CD4-positive, alpha-beta memory T cell (primary cell): ENCODE results near the gene AOPEP. TPM values are rescaled to one million over a fixed set of nuclear protein-coding genes. Genes with fewer than 3 reads are reported as not detected.
A peak's percentile ranks its signal among the peaks of the same experiment; 100 is the strongest.

ENCODE experiments used
- CTCF ChIA-PET: fragments of 350-600 bp; sonication (Branson Sonifier 250); formaldehyde crosslinking; loops from one replicate; lab custom pipeline; 2021; ENCODE audit warnings: inconsistent platforms; ENCODE audit not compliant: partially characterized antibody; lab: Charles Lee
- POLR2A ChIA-PET: fragments of 350-600 bp; sonication (Branson Sonifier 250); formaldehyde crosslinking; loops from one replicate; lab custom pipeline; 2021; ENCODE audit not compliant: partially characterized antibody; lab: Charles Lee
- DNase-seq, 5 donors: peaks; one replicate each; pipeline versions ENCODE4 v3.0.0 to v3.0.0-alpha.2; 2020 to 2022; ENCODE audit warnings: mixed read lengths in 1 of 5
- H3K27ac ChIP-seq: one replicate; pipeline ENCODE4 v1.7.0; 2013; ENCODE audit warnings: low read depth, low read length
- H3K27me3 ChIP-seq: 2 replicates; pipeline ENCODE4 v1.7.0; 2013; ENCODE audit warnings: mild to moderate bottlenecking, low read length, moderate library complexity; ENCODE audit not compliant: insufficient read depth
- H3K36me3 ChIP-seq: 2 replicates; pipeline ENCODE4 v1.7.0; 2013; ENCODE audit warnings: mild to moderate bottlenecking, low read length, moderate library complexity; ENCODE audit not compliant: insufficient read depth
- H3K4me1 ChIP-seq: 2 replicates; pipeline ENCODE4 v1.7.0; 2013; ENCODE audit warnings: mild to moderate bottlenecking, low read length, moderate library complexity; ENCODE audit not compliant: insufficient read depth
- H3K4me3 ChIP-seq, 2 donors: one replicate each; pipeline ENCODE4 v1.7.0; 2013; ENCODE audit warnings: low read length in 2 of 2, mild to moderate bottlenecking in 1 of 2
- H3K9me3 ChIP-seq, 2 donors: one replicate each; pipeline ENCODE4 v1.7.0; 2013; ENCODE audit warnings: low read length in 2 of 2, control low read depth in 1 of 2; ENCODE audit not compliant: control insufficient read depth in 1 of 2
- H3K27ac Mint-ChIP-seq, 7 donors: one replicate each; pipeline ENCODE4 v1.8.0; 2020 to 2021; ENCODE audit warnings: mixed read lengths in 7 of 7, mild to moderate bottlenecking in 6 of 7, inconsistent platforms in 3 of 7, moderate library complexity in 3 of 7
- H3K27me3 Mint-ChIP-seq, 2 donors: one replicate each; pipeline ENCODE4 v1.8.0; 2020 to 2021; ENCODE audit warnings: mixed read lengths in 2 of 2
- H3K36me3 Mint-ChIP-seq, 2 donors: one replicate each; pipeline ENCODE4 v1.8.0; 2020 to 2021; ENCODE audit warnings: mixed read lengths in 2 of 2, inconsistent platforms in 1 of 2, mild to moderate bottlenecking in 1 of 2
- H3K4me1 Mint-ChIP-seq, 4 donors: one replicate each; pipeline ENCODE4 v1.8.0; 2020 to 2021; ENCODE audit warnings: mixed read lengths in 4 of 4, mild to moderate bottlenecking in 1 of 4
- H3K4me3 Mint-ChIP-seq, 8 donors: one replicate each; pipeline ENCODE4 v1.8.0; 2020 to 2021; ENCODE audit warnings: mixed read lengths in 8 of 8, mild to moderate bottlenecking in 7 of 8, moderate library complexity in 6 of 8, inconsistent platforms in 3 of 8
- H3K9me3 Mint-ChIP-seq, 8 donors: one replicate each; pipeline ENCODE4 v1.8.0; 2020 to 2021; ENCODE audit warnings: mixed read lengths in 8 of 8, mild to moderate bottlenecking in 5 of 8, inconsistent platforms in 3 of 8, moderate library complexity in 1 of 8
- intact Hi-C: fragments of 100-400 bp; cut with micrococcal nuclease; formaldehyde crosslinking; loops from one replicate; pipeline ENCODE4 v1.15.1; 2023
- polyA plus RNA-seq, 2 donors: library from polyadenylated mRNA; unstranded; fragments of 300-500 nt; fragmentation: Illumina TruSeq; gene quantifications; one replicate each; pipeline ENCODE4 v1.2.3, GENCODE V29; 2021
- total RNA-seq, 2 experiments: library from RNA; stranded (reverse); gene quantifications; one replicate each; pipeline ENCODE4 v1.2.3, GENCODE V29; 2021

Gene AOPEP
- total and polyA plus RNA-seq, 4 experiments from 2014 or later = 3.1 to 11.7 (median 7.6) TPM

- intact Hi-C loops = loop anchor here (5.0 kb wide), 2 partner anchors 228 to 1688 kb away; partner anchors contain the start of gene ZNF367
- CTCF ChIA-PET = no interaction called here
- Mint-ChIP-seq H3K4me1 (peaks cover 12 to 24% (median 17%) of the 10 kb centered on the region in 4 donors), H3K4me3 (no peak overlapping the region), H3K27me3 (no peaks in the 10 kb centered on the region), H3K27ac (peak overlapping the region in 2 of 7 donors; percentile 31 to 36), H3K36me3 (peaks cover 0 to 8% of the 10 kb centered on the region in 2 donors), H3K9me3 (no peaks in the 10 kb centered on the region)
- H3K27me3 ChIP-seq = no peaks in the 10 kb centered on the region
- H3K4me3 ChIP-seq = no peak overlapping the region
- H3K27ac ChIP-seq = no peak overlapping the region
- no peaks in the 10 kb centered on the region for H3K36me3 ChIP-seq
- H3K9me3 ChIP-seq = no peaks in the 10 kb centered on the region
- peaks cover 13% of the 10 kb centered on the region for H3K4me1 ChIP-seq
- POLR2A ChIA-PET = no interaction called here
- no peak for DNase-seq
These were observed 2.7 kb downstream of the AOPEP start for GRCh38 chr9:94729199-94729598.

GRCh38 chr9:94734054-94734754, 7.7 kb downstream of the AOPEP start:
- intact Hi-C loops = no loop called here
- Mint-ChIP-seq H3K4me1 (peaks cover 0 to 5% (median 3%) of the 10 kb centered on the region in 4 donors), H3K36me3 (peaks cover 2 to 4% of the 10 kb centered on the region in 2 donors), H3K27me3 (no peaks in the 10 kb centered on the region), H3K9me3 (peaks cover 0 to 2% (median 0%) of the 10 kb centered on the region in 8 donors), H3K27ac (no peak overlapping the region), H3K4me3 (no peak overlapping the region)
- H3K36me3 ChIP-seq = no peaks in the 10 kb centered on the region
- H3K27me3 ChIP-seq = no peaks in the 10 kb centered on the region
- no peak overlapping the region for H3K27ac ChIP-seq
- H3K4me1 ChIP-seq = no peaks in the 10 kb centered on the region
- H3K4me3 ChIP-seq = no peak overlapping the region
- CTCF ChIA-PET = interaction anchor here (0.7 to 0.9 kb wide), 2 partner anchors 394 to 396 kb away, joined by 3 read pairs; no protein-coding TSS in a partner anchor
- no peak for DNase-seq
- POLR2A ChIA-PET = no interaction called here
- no peaks in the 10 kb centered on the region for H3K9me3 ChIP-seq

GRCh38 chr9:94736759-94737158, 10.3 kb downstream of the AOPEP start:
- H3K36me3 ChIP-seq = no peaks in the 10 kb centered on the region
- Mint-ChIP-seq H3K4me3 (no peak overlapping the region), H3K4me1 (peaks cover 0 to 5% (median 3%) of the 10 kb centered on the region in 4 donors), H3K9me3 (peaks cover 0 to 2% (median 0%) of the 10 kb centered on the region in 8 donors), H3K27ac (peak overlapping the region in 1 of 7 donors; percentile 10), H3K27me3 (no peaks in the 10 kb centered on the region), H3K36me3 (peaks cover 5 to 11% of the 10 kb centered on the region in 2 donors)
- no peak overlapping the region for H3K27ac ChIP-seq
- intact Hi-C loops = no loop called here
- no peaks in the 10 kb centered on the region for H3K9me3 ChIP-seq
- no peaks in the 10 kb centered on the region for H3K27me3 ChIP-seq
- CTCF ChIA-PET = no interaction called here
- H3K4me1 ChIP-seq = no peaks in the 10 kb centered on the region
- DNase-seq = no peak
- POLR2A ChIA-PET = no interaction called here
- H3K4me3 ChIP-seq = no peak overlapping the region

- Histone ChIP-seq H3K4me3 (no peak overlapping the region), H3K4me1 (no peaks in the 10 kb centered on the region)
- peaks cover 0 to 5% (median 3%) of the 10 kb centered on the region in 4 donors for H3K4me1 Mint-ChIP-seq
These were observed 13.8 kb downstream of the AOPEP start for GRCh38 chr9:94740145-94740840.

GRCh38 chr9:94741866-94742265, 15.4 kb downstream of the AOPEP start:
- CTCF ChIA-PET = no interaction called here
- H3K4me1 Mint-ChIP-seq = peaks cover 0 to 5% (median under 1%) of the 10 kb centered on the region in 4 donors
- peak overlapping the region in 1 of 7 donors; percentile 12 for H3K27ac Mint-ChIP-seq

More at GRCh38 chr9:94740145-94740840, 13.8 kb downstream of the AOPEP start:
- H3K27me3 ChIP-seq = no peaks in the 10 kb centered on the region
- H3K27ac ChIP-seq = no peak overlapping the region
- Mint-ChIP-seq H3K9me3 (peaks cover 0 to 2% (median 0%) of the 10 kb centered on the region in 8 donors), H3K27ac (no peak overlapping the region), H3K36me3 (peaks cover 9 to 24% of the 10 kb centered on the region in 2 donors), H3K4me3 (no peak overlapping the region), H3K27me3 (no peaks in the 10 kb centered on the region)
- no peaks in the 10 kb centered on the region for H3K9me3 ChIP-seq
- no peak for DNase-seq
- CTCF ChIA-PET = no interaction called here
- POLR2A ChIA-PET = no interaction called here
- H3K36me3 ChIP-seq = no peaks in the 10 kb centered on the region
- intact Hi-C loops = no loop called here

GRCh38 chr9:94743035-94743954, 16.8 kb downstream of the AOPEP start:
- peaks cover 0 to 5% (median under 1%) of the 10 kb centered on the region in 4 donors for H3K4me1 Mint-ChIP-seq
- intact Hi-C loops = no loop called here
- no peaks in the 10 kb centered on the region for H3K27me3 Mint-ChIP-seq
- H3K4me3 Mint-ChIP-seq = no peak overlapping the region
- Histone ChIP-seq H3K27ac (no peak overlapping the region), H3K36me3 (no peaks in the 10 kb centered on the region), H3K27me3 (no peaks in the 10 kb centered on the region), H3K9me3 (no peaks in the 10 kb centered on the region), H3K4me1 (no peaks in the 10 kb centered on the region), H3K4me3 (no peak overlapping the region)
- ChIA-PET POLR2A (no interaction called here), CTCF (no interaction called here)
- H3K9me3 Mint-ChIP-seq = peaks cover 0 to 9% (median 3%) of the 10 kb centered on the region in 8 donors
- no peak overlapping the region for H3K27ac Mint-ChIP-seq
- DNase-seq = no peak
- H3K36me3 Mint-ChIP-seq = peaks cover 22 to 42% of the 10 kb centered on the region in 2 donors

More at GRCh38 chr9:94741866-94742265, 15.4 kb downstream of the AOPEP start:
- intact Hi-C loops = no loop called here
- Histone ChIP-seq H3K4me3 (no peak overlapping the region), H3K36me3 (no peaks in the 10 kb centered on the region), H3K27me3 (no peaks in the 10 kb centered on the region), H3K9me3 (no peaks in the 10 kb centered on the region), H3K4me1 (no peaks in the 10 kb centered on the region), H3K27ac (no peak overlapping the region)
- Mint-ChIP-seq H3K9me3 (no peaks in the 10 kb centered on the region), H3K4me3 (no peak overlapping the region), H3K36me3 (peaks cover 16 to 34% of the 10 kb centered on the region in 2 donors), H3K27me3 (no peaks in the 10 kb centered on the region)
- DNase-seq = no peak
- POLR2A ChIA-PET = no interaction called here
